Ishikawa (cell line): ENCODE data around the gene EPHB1.

Experiments used
- CEBPB ChIP-seq: IDR thresholded peaks from 2 replicates; pipeline ENCODE4 v1.6.1; 2012
- CREB1 ChIP-seq: IDR thresholded peaks from 2 replicates; pipeline ENCODE4 v1.6.1; 2012; ENCODE audit warnings: low read depth
- EP300 ChIP-seq: IDR thresholded peaks from 2 replicates; pipeline ENCODE4 v1.6.1; 2012; ENCODE audit warnings: borderline replicate concordance
- FOXM1 ChIP-seq: IDR thresholded peaks from 2 replicates; pipeline ENCODE4 v1.6.1; 2012; ENCODE audit warnings: low read depth, borderline replicate concordance
- NFIC ChIP-seq: IDR thresholded peaks from 2 replicates; pipeline ENCODE4 v1.6.1; 2012
- RAD21 ChIP-seq: IDR thresholded peaks from 2 replicates; pipeline ENCODE4 v1.6.1; 2012; ENCODE audit warnings: low read depth
- TAF1 ChIP-seq: IDR thresholded peaks from 2 replicates; pipeline ENCODE4 v1.6.1; 2012; ENCODE audit warnings: low read depth, mild to moderate bottlenecking
- TEAD4 ChIP-seq: IDR thresholded peaks from 2 replicates; pipeline ENCODE4 v1.6.1; 2012
- USF1 ChIP-seq: IDR thresholded peaks from 2 replicates; pipeline ENCODE4 v1.6.1; 2012
- YY1 ChIP-seq: IDR thresholded peaks from 2 replicates; pipeline ENCODE4 v1.6.1; 2012; ENCODE audit warnings: low read depth
- ZBTB7A ChIP-seq: IDR thresholded peaks from 2 replicates; pipeline ENCODE4 v1.6.1; 2012; ENCODE audit warnings: low read depth
- TF ChIP-seq, protein P1 (sequence below): IDR thresholded peaks from 2 replicates; pipeline ENCODE4 v1.6.1; 2012
- TF ChIP-seq, protein P2 (sequence below): IDR thresholded peaks from 2 replicates; pipeline ENCODE4 v1.6.1; 2012; ENCODE audit warnings: low read depth, mild to moderate bottlenecking

The EPHB1 gene

GRCh38 chr3:134797057-134797740 is 2.1 kb downstream of the EPHB1 start:
- no peak for TF ChIP-seq TAF1
- no peak for TF ChIP-seq EP300
- TF ChIP-seq NFIC: no peak
- TF ChIP-seq FOXM1: no peak
- TF ChIP-seq, protein P1, sequence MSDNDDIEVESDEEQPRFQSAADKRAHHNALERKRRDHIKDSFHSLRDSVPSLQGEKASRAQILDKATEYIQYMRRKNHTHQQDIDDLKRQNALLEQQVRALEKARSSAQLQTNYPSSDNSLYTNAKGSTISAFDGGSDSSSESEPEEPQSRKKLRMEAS: no peak
- TF ChIP-seq YY1: no peak
- TF ChIP-seq USF1: no peak
- TF ChIP-seq TEAD4: no peak
- TF ChIP-seq, protein P2, sequence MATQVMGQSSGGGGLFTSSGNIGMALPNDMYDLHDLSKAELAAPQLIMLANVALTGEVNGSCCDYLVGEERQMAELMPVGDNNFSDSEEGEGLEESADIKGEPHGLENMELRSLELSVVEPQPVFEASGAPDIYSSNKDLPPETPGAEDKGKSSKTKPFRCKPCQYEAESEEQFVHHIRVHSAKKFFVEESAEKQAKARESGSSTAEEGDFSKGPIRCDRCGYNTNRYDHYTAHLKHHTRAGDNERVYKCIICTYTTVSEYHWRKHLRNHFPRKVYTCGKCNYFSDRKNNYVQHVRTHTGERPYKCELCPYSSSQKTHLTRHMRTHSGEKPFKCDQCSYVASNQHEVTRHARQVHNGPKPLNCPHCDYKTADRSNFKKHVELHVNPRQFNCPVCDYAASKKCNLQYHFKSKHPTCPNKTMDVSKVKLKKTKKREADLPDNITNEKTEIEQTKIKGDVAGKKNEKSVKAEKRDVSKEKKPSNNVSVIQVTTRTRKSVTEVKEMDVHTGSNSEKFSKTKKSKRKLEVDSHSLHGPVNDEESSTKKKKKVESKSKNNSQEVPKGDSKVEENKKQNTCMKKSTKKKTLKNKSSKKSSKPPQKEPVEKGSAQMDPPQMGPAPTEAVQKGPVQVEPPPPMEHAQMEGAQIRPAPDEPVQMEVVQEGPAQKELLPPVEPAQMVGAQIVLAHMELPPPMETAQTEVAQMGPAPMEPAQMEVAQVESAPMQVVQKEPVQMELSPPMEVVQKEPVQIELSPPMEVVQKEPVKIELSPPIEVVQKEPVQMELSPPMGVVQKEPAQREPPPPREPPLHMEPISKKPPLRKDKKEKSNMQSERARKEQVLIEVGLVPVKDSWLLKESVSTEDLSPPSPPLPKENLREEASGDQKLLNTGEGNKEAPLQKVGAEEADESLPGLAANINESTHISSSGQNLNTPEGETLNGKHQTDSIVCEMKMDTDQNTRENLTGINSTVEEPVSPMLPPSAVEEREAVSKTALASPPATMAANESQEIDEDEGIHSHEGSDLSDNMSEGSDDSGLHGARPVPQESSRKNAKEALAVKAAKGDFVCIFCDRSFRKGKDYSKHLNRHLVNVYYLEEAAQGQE: no peak
- no peak for TF ChIP-seq CREB1
- no peak for TF ChIP-seq ZBTB7A
- no peak for TF ChIP-seq RAD21
- no peak for TF ChIP-seq CEBPB

DNA sequence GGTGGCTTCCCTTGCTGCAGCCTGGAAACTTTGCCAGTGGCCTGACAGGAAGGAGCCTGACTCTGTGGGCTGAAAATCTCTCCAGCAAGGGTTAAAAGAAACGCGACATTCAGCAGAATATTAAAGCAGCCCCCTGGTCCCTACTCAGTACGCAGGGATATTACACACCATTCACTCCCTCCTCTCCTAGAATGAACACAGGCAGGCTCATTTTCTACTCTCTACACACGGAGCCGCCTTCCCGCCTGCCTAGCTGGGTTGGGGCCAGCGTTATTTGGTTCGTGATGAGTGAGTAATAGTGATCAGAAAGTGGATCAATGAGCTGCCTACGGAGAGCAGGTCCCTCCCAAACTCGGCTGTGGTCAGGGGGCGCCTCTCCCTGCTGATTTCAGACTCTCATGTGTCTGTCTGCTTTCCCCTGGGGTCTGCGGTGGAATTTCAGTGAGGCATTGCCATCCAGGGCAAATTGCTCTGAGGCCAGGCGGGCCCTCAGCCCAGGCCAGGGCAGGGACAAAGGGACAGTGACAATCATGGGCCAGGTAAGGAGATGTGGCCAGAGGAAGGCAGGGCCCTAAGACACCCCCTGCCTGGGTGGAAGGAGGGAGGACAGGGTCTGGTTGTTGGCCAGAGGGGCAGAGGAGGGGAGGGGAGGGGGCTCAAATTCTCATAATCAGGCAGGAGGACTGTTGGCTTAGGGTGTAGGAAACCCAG is 2.8 kb downstream of the EPHB1 start:
- TF ChIP-seq CREB1: no peak
- no peak for TF ChIP-seq YY1
- TF ChIP-seq NFIC: no peak
- no peak for TF ChIP-seq EP300
- no peak for TF ChIP-seq USF1
- TF ChIP-seq ZBTB7A: no peak
- TF ChIP-seq, protein P2: no peak
- TF ChIP-seq RAD21: no peak
- TF ChIP-seq CEBPB: no peak

DNA sequence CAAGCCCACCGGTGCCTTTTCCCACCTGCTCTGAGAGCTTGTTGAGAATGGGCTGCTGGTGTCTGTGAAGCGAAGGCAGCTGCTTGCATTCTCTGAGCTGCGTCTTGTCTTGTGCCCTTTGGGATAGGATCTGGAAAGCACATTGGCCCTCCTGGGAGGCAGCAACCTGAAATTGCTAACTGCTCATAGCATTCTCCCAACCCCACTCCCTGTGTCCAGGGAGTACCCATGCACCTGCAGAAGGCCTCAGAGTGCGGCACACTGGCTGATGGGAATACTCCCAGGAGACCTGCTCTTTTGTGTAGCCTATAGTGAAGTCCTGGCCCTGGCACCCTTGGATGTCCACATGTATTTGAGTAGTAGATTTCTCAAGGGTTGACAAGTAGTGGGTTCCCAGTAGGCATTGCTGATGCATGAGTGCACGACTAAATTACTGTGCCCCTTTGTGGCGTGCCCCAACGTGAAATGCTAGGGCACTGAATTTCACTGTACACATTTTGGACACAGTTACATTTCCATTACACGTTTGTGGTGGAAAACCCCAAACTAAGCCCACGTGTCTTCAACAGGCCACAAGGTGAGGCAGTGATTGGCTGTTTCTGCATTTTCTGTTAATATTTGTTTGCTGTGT is 3.7 kb downstream of the EPHB1 start:
- TF ChIP-seq NFIC (no peak), YY1 (no peak), CEBPB (no peak), ZBTB7A (no peak)
- TF ChIP-seq, protein P2: no peak

DNA sequence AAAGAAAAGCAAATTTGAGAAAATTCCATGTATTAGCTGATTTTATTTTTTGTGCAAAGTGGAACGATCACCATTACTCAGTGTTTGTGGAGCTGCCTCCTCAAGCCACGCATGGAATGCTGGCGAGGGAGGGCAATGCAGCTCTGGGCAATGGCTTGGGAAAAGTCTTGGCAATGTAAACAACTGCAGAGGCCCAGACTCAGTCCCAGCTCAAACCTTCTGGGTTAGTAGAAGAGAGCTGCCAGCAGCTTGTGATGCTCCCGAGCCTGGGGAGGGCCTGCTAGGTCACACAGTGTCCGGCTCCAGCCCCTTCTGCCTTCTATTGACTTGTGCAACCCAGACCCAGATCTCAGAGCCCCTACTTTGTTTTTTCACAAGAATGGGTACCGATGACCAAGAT is 4.3 kb downstream of the EPHB1 start:
- TF ChIP-seq, protein P2: no peak
- TF ChIP-seq RAD21: no peak
- TF ChIP-seq FOXM1: no peak
